IPS DF 6.9 (cell line): ENCODE results near the gene DNAJC13.

Source experiments
- DNase-seq: peaks from one replicate; pipeline ENCODE4 v3.0.0-alpha.2; 2013; ENCODE audit warnings: low read depth, low spot score
- H3K27ac ChIP-seq: one replicate; pipeline ENCODE4 v1.5.1; 2013; ENCODE audit warnings: low read length, control low read depth
- H3K27me3 ChIP-seq: 2 replicates; pipeline ENCODE4 v1.6.1; 2013; ENCODE audit warnings: mild to moderate bottlenecking, low read length; ENCODE audit not compliant: control insufficient read depth, insufficient read depth
- H3K36me3 ChIP-seq: 2 replicates; pipeline ENCODE4 v1.6.1; 2013; ENCODE audit warnings: low read length; ENCODE audit not compliant: control insufficient read depth, insufficient read depth
- H3K4me1 ChIP-seq: 2 replicates; pipeline ENCODE4 v1.6.1; 2013; ENCODE audit warnings: low read length; ENCODE audit not compliant: control insufficient read depth, insufficient read depth
- H3K4me3 ChIP-seq: 2 replicates; pipeline ENCODE4 v1.5.1; 2013; ENCODE audit warnings: mild to moderate bottlenecking, low read length
- H3K9me3 ChIP-seq: 2 replicates; pipeline ENCODE4 v1.6.1; 2013; ENCODE audit warnings: low read length, inconsistent platforms; ENCODE audit not compliant: control insufficient read depth, insufficient read depth
- WGBS: extraction: QIAGEN DNeasy Blood & Tissue Kit; methylation state at CpG from one replicate; pipeline ENCODE4 v1.1.7; 2013; ENCODE audit warnings: mixed read lengths, missing lambda C conversion rate; ENCODE audit not compliant: insufficient read length, insufficient coverage; 5-methylcytosine and 5-hydroxymethylcytosine counted together

The DNAJC13 gene

GRCh38 chr3:132538072-132538471 is 120.8 kb downstream of the DNAJC13 start:
- Histone ChIP-seq H3K27me3 (no peaks in the 10 kb centered on the region), H3K27ac (no peak overlapping the region), H3K4me3 (no peak overlapping the region), H3K36me3 (no peaks in the 10 kb centered on the region), H3K9me3 (no peaks in the 10 kb centered on the region), H3K4me1 (no peaks in the 10 kb centered on the region)
- no CpG with 5 or more reads among the region's 5 CpGs for WGBS
- DNase-seq = no peak

- Histone ChIP-seq H3K4me1 (no peaks in the 10 kb centered on the region), H3K36me3 (no peaks in the 10 kb centered on the region), H3K27ac (no peak overlapping the region), H3K9me3 (no peaks in the 10 kb centered on the region), H3K4me3 (no peak overlapping the region), H3K27me3 (no peaks in the 10 kb centered on the region)
- no CpG with 5 or more reads among the region's 3 CpGs for WGBS
- DNase-seq = no peak
These were observed 122.4 kb downstream of the DNAJC13 start for GRCh38 chr3:132539681-132540080.

- H3K36me3 ChIP-seq = no peaks in the 10 kb centered on the region
- no peaks in the 10 kb centered on the region for H3K4me1 ChIP-seq
- no peaks in the 10 kb centered on the region for H3K9me3 ChIP-seq
- no peaks in the 10 kb centered on the region for H3K27me3 ChIP-seq
- no peak overlapping the region for H3K27ac ChIP-seq
- WGBS = no CpG with 5 or more reads among the region's 2 CpGs
- DNase-seq = no peak
- no peak overlapping the region for H3K4me3 ChIP-seq
These were observed 125.3 kb downstream of the DNAJC13 start for GRCh38 chr3:132542577-132542976.

- no CpG with 5 or more reads among the region's 2 CpGs for WGBS
- Histone ChIP-seq H3K27ac (no peak overlapping the region), H3K4me3 (no peak overlapping the region), H3K4me1 (no peaks in the 10 kb centered on the region), H3K36me3 (no peaks in the 10 kb centered on the region), H3K9me3 (no peaks in the 10 kb centered on the region), H3K27me3 (no peaks in the 10 kb centered on the region)
- DNase-seq = no peak
These were observed 125.9 kb downstream of the DNAJC13 start for GRCh38 chr3:132543011-132543739.

GRCh38 chr3:132544130-132544529 is 126.8 kb downstream of the DNAJC13 start:
- no CpG with 5 or more reads among the region's 2 CpGs for WGBS
- no peaks in the 10 kb centered on the region for H3K36me3 ChIP-seq
- no peaks in the 10 kb centered on the region for H3K9me3 ChIP-seq
- H3K4me1 ChIP-seq = no peaks in the 10 kb centered on the region
- no peak overlapping the region for H3K4me3 ChIP-seq
- H3K27me3 ChIP-seq = no peaks in the 10 kb centered on the region
- no peak for DNase-seq
- H3K27ac ChIP-seq = no peak overlapping the region

GRCh38 chr3:132545471-132545870 is 128.2 kb downstream of the DNAJC13 start:
- H3K27ac ChIP-seq = no peak overlapping the region
- no peak for DNase-seq
- no peaks in the 10 kb centered on the region for H3K9me3 ChIP-seq
- H3K4me3 ChIP-seq = no peak overlapping the region
- H3K4me1 ChIP-seq = no peaks in the 10 kb centered on the region
- H3K36me3 ChIP-seq = no peaks in the 10 kb centered on the region
- no CpG with 5 or more reads among the region's 3 CpGs for WGBS
- no peaks in the 10 kb centered on the region for H3K27me3 ChIP-seq

- Histone ChIP-seq H3K27me3 (no peaks in the 10 kb centered on the region; the same call in 1 of the 2 replicates), H3K4me3 (no peak overlapping the region), H3K9me3 (no peaks in the 10 kb centered on the region), H3K36me3 (no peaks in the 10 kb centered on the region), H3K27ac (no peak overlapping the region), H3K4me1 (0 out of 2 replicates have a peak, but pooled peaks cover 2% of the 10 kb centered on the region)
- WGBS = no CpG with 5 or more reads among the region's 8 CpGs
- no peak for DNase-seq
These were observed 131.9 kb downstream of the DNAJC13 start for GRCh38 chr3:132549169-132549568.

GRCh38 chr3:132549890-132550578 is 132.7 kb downstream of the DNAJC13 start:
- Histone ChIP-seq H3K27ac (no peak overlapping the region), H3K27me3 (no peaks in the 10 kb centered on the region; the same call in 1 of the 2 replicates), H3K9me3 (no peaks in the 10 kb centered on the region), H3K36me3 (no peaks in the 10 kb centered on the region), H3K4me1 (0 out of 2 replicates have a peak, but pooled peaks cover 2% of the 10 kb centered on the region), H3K4me3 (no peak overlapping the region)
- DNase-seq = no peak

- no peaks in the 10 kb centered on the region; the same call in 1 of the 2 replicates for H3K27me3 ChIP-seq
- H3K9me3 ChIP-seq = no peaks in the 10 kb centered on the region
- no peak overlapping the region for H3K27ac ChIP-seq
- no peak for DNase-seq
- H3K4me1 ChIP-seq = 0 out of 2 replicates have a peak, but pooled peaks cover 2% of the 10 kb centered on the region
- no CpG with 5 or more reads among the region's 3 CpGs for WGBS
- no peaks in the 10 kb centered on the region for H3K36me3 ChIP-seq
- no peak overlapping the region for H3K4me3 ChIP-seq
These were observed 133.4 kb downstream of the DNAJC13 start for GRCh38 chr3:132550579-132551305.

- no peaks in the 10 kb centered on the region; the same call in 1 of the 2 replicates for H3K27me3 ChIP-seq
- H3K27ac ChIP-seq = no peak overlapping the region
- H3K4me1 ChIP-seq = 0 out of 2 replicates have a peak, but pooled peaks cover 3% of the 10 kb centered on the region
- no peaks in the 10 kb centered on the region for H3K9me3 ChIP-seq
- no peak overlapping the region for H3K4me3 ChIP-seq
- H3K36me3 ChIP-seq = no peaks in the 10 kb centered on the region
- no peak for DNase-seq
- no CpG with 5 or more reads among the region's 6 CpGs for WGBS
These were observed 136.5 kb downstream of the DNAJC13 start for GRCh38 chr3:132553826-132554225.
